HG02970 (cell line): Measurements from ENCODE around the gene STKLD1.
"Not testable (repeated sequence)": the region's sequence is repeated elsewhere in the genome, so short reads cannot be mapped to it uniquely, and the experiment has no call there.

ENCODE experiments used
- ATAC-seq: cut with Tn5 transposase; IDR thresholded peaks from one replicate; pipeline ENCODE4 v1.9.1; 2021; ENCODE audit warnings: mild to moderate bottlenecking, moderate library complexity, moderate number of reproducible peaks; ENCODE audit not compliant: unreplicated experiment, low FRiP score

The STKLD1 gene

GRCh38 chr9:133375724-133376654 lies at the start of gene STKLD1, which contains the start of gene SURF4:
STKLD1 (plus strand) TSS chr9:133376366; CDS start chr9:133376474, 108 bp downstream.
SURF4 (minus strand) TSS chr9:133376060; CDS start chr9:133375969, 91 bp downstream.
- peak; percentile 90 for ATAC-seq

GRCh38 chr9:133327021-133327420 lies 49.1 kb upstream of the STKLD1 start:
- not testable (repeated sequence) for ATAC-seq

DNA sequence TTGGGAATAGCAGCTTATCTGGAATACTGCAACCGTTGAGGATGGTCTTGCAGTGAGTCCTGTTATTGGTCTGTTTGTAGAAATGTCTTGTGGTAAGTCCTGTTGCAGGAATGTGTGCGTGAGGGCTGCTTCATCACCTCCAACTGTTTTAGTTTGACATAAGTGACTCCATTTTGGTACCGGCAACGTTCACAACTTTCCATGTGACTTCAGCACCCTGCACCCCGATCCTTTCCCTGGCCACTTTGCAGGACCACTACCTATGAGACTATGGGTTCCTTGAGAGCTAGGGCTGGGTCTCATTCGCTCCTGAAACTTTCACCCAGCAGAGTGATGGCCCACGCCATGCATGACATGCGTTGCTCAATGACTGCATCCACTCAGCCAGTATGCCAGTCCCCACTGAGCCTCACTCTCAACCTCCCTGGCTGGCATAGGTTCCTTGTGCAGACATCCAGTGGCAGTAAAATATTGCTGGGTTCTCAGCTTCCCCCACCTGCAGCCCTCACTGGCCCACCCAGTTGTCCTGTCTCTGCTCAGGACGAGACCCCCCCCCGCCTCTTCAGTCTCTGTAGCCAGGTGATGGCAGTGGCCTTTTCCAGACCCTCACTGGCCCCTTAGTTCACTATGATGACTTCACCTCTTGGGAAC lies 48.2 kb upstream of the STKLD1 start:
- ATAC-seq = no peak

DNA sequence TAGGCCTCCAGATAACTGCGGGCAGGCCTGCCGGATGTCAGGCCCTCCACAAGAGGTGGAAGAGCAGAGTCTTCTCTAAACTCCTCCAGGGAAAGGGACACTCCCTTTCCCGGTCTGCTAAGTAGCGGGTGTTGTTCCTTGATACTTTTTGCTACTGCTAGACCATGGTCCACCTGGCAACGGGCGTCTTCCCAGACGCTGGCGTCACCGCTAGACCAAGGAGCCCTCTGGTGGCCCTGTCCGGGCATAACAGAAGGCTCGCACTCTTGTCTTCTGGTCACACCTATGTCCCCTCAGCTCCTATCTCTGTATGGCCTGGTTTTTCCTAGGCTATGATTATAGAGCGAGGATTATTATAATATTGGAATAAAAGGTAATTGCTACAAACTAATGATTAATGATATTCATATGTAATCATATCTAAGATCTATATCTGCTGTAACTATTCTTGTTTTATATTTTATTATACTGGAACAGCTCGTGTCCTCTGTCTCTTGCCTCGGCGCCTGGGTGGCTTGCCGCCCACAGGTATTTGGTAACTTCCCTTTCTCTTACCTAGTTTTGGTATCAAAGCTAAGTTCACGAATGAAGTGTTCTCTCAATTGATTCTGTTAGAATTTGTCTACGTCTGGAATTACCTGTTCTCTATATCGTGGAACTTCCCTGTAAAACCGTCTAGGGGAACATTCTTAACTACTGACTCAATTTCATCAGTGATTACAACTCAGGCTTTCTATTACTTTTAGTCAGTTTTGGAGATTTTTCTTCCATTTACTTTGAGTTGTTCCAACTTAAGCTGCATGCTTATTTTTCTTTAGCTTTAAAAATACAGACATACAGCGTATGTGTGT lies 46.6 kb upstream of the STKLD1 start:
- not testable (repeated sequence) for ATAC-seq

GRCh38 chr9:133331221-133331620 lies 44.9 kb upstream of the STKLD1 start:
- no peak for ATAC-seq

- ATAC-seq = no peak
Observed at GRCh38 chr9:133331641-133332380, 44.4 kb upstream of the STKLD1 start.

- ATAC-seq = no peak
Observed at GRCh38 chr9:133332381-133332730, 43.8 kb upstream of the STKLD1 start.

GRCh38 chr9:133333011-133333410 lies 43.2 kb upstream of the STKLD1 start:
- no peak for ATAC-seq

DNA sequence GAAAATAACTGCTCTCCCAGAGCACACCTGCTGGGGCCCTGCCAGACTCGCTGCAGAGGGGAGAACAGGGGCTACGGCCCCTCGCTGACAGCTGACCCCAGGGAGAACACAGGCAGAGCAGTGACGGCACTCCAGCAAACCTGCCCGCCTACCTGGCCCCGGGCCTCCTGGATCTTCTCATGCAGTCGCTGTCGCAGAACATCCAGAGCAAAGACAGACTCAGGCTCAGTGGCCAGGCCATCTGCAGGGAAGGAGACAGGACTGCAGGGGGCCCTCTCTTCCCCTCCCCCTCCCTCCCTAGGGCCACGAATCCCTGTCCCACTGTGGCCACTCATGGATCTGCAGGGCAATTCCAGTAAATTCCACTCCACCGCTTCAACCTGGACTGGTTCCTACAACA lies 42.6 kb upstream of the STKLD1 start:
- ATAC-seq = no peak

DNA sequence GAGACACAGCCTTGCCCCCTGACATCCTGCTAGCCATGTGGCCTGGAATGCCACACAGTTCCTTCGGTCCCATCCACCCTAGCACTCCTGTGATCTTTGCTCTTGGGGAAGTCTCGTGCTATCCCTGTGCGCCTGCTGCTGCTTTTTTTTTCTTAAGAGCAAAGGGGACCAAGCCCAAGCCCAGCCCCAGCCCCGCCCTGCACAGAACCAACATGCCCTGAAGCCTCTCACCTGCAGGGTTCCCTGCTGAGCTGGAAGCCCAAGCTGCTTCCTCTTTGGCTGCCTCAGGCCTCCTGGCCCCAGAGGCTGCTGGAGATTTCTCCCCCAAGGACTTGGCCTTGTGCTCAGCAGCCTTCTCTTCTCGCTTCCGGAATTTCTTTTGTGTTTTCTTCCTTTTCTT lies 42.0 kb upstream of the STKLD1 start:
- no peak for ATAC-seq

DNA sequence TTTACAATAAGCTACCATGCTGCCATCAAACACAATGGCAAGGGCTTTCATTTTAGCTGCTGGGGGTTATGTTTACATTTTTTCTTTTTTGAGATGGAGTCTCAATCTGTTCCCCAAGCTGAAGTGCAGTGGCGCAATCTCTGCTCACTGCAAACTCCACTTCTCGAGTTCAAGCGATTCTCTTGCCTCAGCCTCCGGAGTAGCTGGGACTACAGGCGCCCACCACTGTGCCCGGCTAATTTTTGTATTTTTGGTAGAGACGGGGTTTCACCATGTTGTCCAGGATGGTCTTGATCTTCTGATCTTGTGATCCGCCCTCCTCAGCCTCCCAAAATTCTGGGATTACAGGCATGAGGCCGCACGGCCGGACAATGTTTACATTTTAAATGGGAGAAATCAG lies 41.3 kb upstream of the STKLD1 start:
- ATAC-seq = not testable (repeated sequence)

DNA sequence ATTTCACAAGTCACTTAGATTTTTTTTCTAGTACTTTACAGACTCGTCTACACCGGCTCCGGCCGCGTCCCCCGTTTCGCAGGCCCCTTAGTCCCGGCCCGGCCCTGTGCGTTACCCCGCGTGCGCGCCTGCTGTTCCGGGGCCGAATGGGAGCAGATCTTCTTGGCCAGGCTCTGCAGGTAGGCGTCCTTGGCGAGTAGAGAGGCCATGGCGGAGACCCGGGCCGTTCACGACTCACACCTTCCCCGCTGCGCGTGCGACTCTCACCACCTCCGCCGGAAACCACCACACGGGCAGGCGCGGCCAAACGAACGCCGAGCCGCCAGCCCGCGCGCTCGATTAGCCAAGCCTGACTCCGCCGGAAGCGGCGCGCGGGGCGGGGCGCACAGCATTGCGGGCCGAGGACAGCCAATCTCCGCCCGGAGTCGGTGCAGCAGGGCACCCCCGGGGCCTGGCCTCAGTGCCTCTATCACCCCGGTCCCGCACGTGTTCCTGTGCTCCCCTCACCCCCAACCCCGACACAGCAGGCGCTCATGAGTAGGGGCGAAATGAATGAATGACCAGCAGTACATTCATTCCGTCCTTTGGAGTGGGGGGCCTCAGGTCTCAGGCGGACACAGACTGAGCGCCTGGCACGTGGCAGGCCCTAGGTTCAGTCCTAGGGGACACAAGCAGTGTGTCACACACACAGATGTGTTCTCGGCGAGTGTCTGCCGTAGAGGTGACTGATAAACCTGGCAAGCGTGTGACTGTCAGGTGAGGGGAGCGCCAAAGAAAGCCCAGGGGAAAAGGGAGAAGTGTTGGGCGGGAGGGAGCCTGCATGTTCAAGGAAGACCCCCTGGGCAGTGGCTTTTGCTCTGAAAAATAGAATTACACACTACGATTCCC lies 40.0 kb upstream of the STKLD1 start, which contains the start of gene SURF6:
TSS of gene SURF6 (minus strand) at position 265 of the 888 bp plus-strand sequence. CDS start at position 209, 56 bp downstream.
- peak; percentile 88 for ATAC-seq

DNA sequence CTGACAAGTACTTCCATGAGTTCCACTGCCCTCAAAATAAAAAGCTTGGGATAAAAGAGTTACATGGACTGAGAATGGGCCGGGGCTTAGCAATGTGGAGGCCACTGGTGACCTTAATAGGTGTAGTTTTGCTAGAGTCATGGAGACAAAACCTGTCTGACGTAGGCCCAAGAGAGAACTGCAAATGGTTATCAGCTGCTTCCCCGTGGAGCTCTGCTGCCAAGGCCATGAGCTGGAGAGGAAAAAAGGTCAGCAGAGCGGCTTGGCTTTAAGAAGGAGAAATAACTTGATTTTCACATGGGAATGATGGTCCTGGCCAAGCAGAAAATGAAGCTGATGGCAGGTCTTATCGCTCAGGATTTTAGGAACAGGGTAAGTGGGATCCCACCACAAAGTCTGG lies 36.5 kb upstream of the STKLD1 start:
- no peak for ATAC-seq

DNA sequence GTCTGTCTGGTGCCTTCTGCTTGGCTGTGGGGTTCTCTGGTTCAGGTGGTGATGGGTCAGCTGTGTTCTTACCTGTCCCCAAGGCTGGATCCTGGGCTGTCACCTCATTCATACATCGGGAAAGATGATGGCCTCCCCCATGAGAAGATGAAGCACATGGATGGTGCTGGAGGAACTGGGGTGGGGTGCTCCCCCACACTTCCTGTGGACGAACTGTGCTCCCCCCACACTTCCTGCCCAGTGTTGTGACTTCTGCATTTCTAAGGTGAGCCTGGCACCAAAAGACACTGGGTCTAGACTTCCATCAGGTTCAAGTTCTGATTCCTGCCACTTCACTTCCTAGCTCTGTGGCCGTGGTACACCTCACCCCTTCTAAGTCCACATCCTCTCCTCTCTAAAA lies 35.9 kb upstream of the STKLD1 start:
- ATAC-seq = no peak

DNA sequence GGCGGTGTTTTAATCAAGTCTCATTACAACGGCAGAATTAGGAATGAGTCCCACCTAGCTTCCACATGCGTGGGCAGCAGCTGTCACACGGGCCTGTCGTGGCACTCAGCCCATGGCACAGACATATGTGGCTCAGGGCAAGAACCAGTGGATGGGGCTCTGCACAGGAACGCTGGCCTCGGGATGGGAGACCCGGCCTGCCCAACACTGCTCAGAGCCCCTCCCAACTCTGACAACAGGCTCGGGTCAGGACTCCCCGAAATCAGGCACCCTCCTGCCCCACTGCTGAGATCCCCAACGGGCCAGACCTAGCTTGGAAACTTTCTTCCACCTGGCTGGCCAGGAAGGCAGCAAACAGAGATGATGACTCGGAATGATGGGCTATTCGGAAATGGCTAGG lies 35.2 kb upstream of the STKLD1 start:
- no peak for ATAC-seq

DNA sequence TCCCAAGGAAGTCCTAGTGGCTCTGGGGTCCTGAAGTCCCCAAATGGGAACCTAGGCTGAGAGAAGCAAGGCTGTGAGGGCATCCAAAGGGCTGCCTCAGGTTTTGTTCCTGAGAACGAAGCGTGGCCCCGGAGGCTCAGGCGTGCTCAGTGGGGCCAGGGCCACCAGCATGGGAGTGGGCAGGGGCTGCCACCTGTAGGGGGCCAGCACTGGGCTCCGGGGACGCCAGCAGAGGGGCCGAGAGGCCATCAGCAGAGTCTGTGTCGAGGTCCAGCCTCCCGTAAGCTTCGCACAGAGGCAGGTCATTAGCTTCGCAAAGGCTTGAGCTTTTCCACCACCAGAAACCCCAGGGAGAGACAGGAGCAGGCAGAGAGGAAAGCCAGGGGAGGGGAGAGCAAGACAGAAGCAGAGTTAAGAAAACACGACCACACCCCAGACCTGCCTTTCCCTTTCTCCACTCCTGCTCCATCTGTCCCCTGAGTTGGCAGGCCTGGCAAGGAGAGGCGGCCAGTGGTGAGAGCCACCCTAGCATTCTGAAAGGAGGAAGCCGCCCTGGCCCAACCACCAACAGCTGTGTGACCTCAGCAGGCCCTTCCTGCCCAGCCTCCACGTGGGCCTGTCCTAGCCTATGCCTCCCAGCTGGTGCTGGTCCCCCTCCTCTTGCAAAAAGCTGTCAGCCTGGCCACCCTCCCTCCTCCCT lies 34.6 kb upstream of the STKLD1 start:
- no peak for ATAC-seq

- ATAC-seq = no peak
Observed at GRCh38 chr9:133342069-133342406, 34.1 kb upstream of the STKLD1 start.

DNA sequence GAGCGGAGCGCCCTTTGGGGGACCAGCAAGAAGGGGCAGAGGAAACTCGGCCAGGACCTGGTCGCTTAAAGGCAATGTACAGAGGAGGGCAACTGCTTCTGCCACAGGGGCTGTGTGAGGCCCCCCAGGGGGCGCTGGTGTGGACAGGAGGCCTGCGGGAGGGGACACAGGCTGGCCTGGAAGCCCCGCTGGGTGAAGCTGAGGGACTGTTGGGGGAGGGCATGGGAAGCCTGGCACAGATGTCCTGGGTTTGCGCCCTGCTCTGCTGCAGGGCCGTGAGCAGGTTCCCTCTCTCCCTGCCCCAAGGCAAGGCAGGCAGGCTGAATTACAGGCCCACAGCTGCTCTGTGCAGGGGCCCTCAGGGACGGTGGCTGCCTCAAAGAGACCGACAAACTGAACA lies 33.6 kb upstream of the STKLD1 start:
- ATAC-seq = no peak

GRCh38 chr9:133344071-133344470 lies 32.1 kb upstream of the STKLD1 start:
- no peak for ATAC-seq
